WTC11 (cell line): ENCODE measurements around the gene HS6ST1. TPM values are rescaled to one million over a fixed set of nuclear protein-coding genes. Genes with fewer than 3 reads are reported as not detected.

Experiments used
- ATAC-seq: fragments of 200-7000 bp; cut with Tn5 transposase; 2 replicates; pipeline ENCODE4 v1.10.0; 2021; ENCODE audit warnings: mild to moderate bottlenecking, moderate library complexity
- CTCF ChIA-PET: fragments of 300-600 bp; sonication (Branson Sonifier 250); formaldehyde crosslinking; loops from one replicate; lab custom pipeline; 2021; ENCODE audit warnings: antibody characterized with exemption; lab: Charles Lee
- POLR2A ChIA-PET: fragments of 350-600 bp; sonication (Branson Sonifier 250); formaldehyde crosslinking; loops from one replicate; lab custom pipeline; 2021; ENCODE audit warnings: antibody characterized with exemption; lab: Charles Lee
- DNase-seq: peaks from one replicate; pipeline ENCODE4 v3.0.0; 2021; ENCODE audit warnings: low spot score
- H3K27ac Mint-ChIP-seq: 2 replicates; pipeline ENCODE4 v1.8.0; 2021; ENCODE audit warnings: mixed read lengths
- H3K27me3 Mint-ChIP-seq: 2 replicates; pipeline ENCODE4 v1.8.0; 2021; ENCODE audit warnings: low read depth, mild to moderate bottlenecking, moderate library complexity, mixed read lengths
- H3K36me3 Mint-ChIP-seq: 2 replicates; pipeline ENCODE4 v1.8.0; 2021; ENCODE audit warnings: mixed read lengths
- H3K4me1 Mint-ChIP-seq: 2 replicates; pipeline ENCODE4 v1.8.0; 2022; ENCODE audit warnings: mixed read lengths
- H3K4me3 Mint-ChIP-seq: 2 replicates; pipeline ENCODE4 v1.8.0; 2021; ENCODE audit warnings: mild to moderate bottlenecking, moderate library complexity, mixed read lengths
- H3K9me3 Mint-ChIP-seq: 2 replicates; pipeline ENCODE4 v1.8.0; 2021; ENCODE audit warnings: mixed read lengths
- CREB1 ChIP-seq: sonication (generic); formaldehyde crosslinking; IDR thresholded peaks from 2 replicates; pipeline ENCODE4 v1.8.0; 2023; ENCODE audit warnings: mild to moderate bottlenecking, missing genetic modification reagents
- ESRRA ChIP-seq: sonication (generic); formaldehyde crosslinking; IDR thresholded peaks from 2 replicates; pipeline ENCODE4 v1.8.1; 2022; ENCODE audit warnings: mild to moderate bottlenecking, missing genetic modification reagents, borderline replicate concordance
- FOXK1 ChIP-seq: sonication (generic); formaldehyde crosslinking; IDR thresholded peaks from 2 replicates; pipeline ENCODE4 v1.8.0; 2022; ENCODE audit warnings: mild to moderate bottlenecking, moderate library complexity, missing genetic modification reagents
- FOXP1 ChIP-seq: sonication (generic); formaldehyde crosslinking; IDR thresholded peaks from 2 replicates; pipeline ENCODE4 v1.8.0; 2022; ENCODE audit warnings: missing genetic modification reagents, mild to moderate bottlenecking, moderate library complexity, borderline replicate concordance
- FOXP4 ChIP-seq: sonication (generic); formaldehyde crosslinking; IDR thresholded peaks from 2 replicates; pipeline ENCODE4 v1.8.0; 2022; ENCODE audit warnings: mild to moderate bottlenecking, missing genetic modification reagents
- GTF2I ChIP-seq: fragments of 250-450 bp; sonication (Bioruptor Pico); conservative IDR thresholded peaks from 2 replicates; pipeline ENCODE4 v1.4.0; 2021; ENCODE audit warnings: mild to moderate bottlenecking
- HMGA2 ChIP-seq: fragments of 250-450 bp; sonication (Bioruptor Pico); IDR thresholded peaks from 2 replicates; pipeline ENCODE4 v1.4.0; 2021; ENCODE audit warnings: mild to moderate bottlenecking, moderate library complexity
- JUN ChIP-seq: sonication (generic); formaldehyde crosslinking; IDR thresholded peaks from 2 replicates; pipeline ENCODE4 v1.8.0; 2023; ENCODE audit warnings: mild to moderate bottlenecking, missing genetic modification reagents
- NFYB ChIP-seq: sonication (generic); formaldehyde crosslinking; conservative IDR thresholded peaks from 2 replicates; pipeline ENCODE4 v1.8.0; 2022; ENCODE audit warnings: low read depth, missing genetic modification reagents
- OVOL2 ChIP-seq: fragments of 250-450 bp; sonication (Bioruptor Pico); IDR thresholded peaks from 2 replicates; pipeline ENCODE4 v1.9.0; 2021; ENCODE audit warnings: mild to moderate bottlenecking, borderline replicate concordance
- SOX15 ChIP-seq: fragments of 250-450 bp; sonication (Bioruptor Pico); IDR thresholded peaks from 2 replicates; pipeline ENCODE4 v1.9.0; 2021; ENCODE audit warnings: mild to moderate bottlenecking
- SP1 ChIP-seq: sonication (generic); formaldehyde crosslinking; conservative IDR thresholded peaks from 2 replicates; pipeline ENCODE4 v1.8.1; 2022; ENCODE audit warnings: missing genetic modification reagents
- STAT6 ChIP-seq: sonication (generic); formaldehyde crosslinking; conservative IDR thresholded peaks from 2 replicates; pipeline ENCODE4 v1.8.1; 2023; ENCODE audit warnings: mild to moderate bottlenecking, low read depth, missing genetic modification reagents, moderate library complexity
- TCF7 ChIP-seq: sonication (generic); formaldehyde crosslinking; IDR thresholded peaks from 2 replicates; pipeline ENCODE4 v1.8.0; 2022; ENCODE audit warnings: mild to moderate bottlenecking, low read depth, missing genetic modification reagents, moderate library complexity
- USF2 ChIP-seq: sonication (generic); formaldehyde crosslinking; IDR thresholded peaks from 2 replicates; pipeline ENCODE4 v1.8.1; 2023; ENCODE audit warnings: mild to moderate bottlenecking, missing genetic modification reagents, moderate library complexity
- ZNF232 ChIP-seq: sonication (generic); formaldehyde crosslinking; IDR thresholded peaks from 2 replicates; pipeline ENCODE4 v1.8.0; 2022; ENCODE audit warnings: mild to moderate bottlenecking, missing genetic modification reagents
- ZNF263 ChIP-seq: sonication (generic); formaldehyde crosslinking; IDR thresholded peaks from 2 replicates; pipeline ENCODE4 v1.8.1; 2022; ENCODE audit warnings: low read depth, mild to moderate bottlenecking, moderate library complexity, missing genetic modification reagents
- ZNF425 ChIP-seq: fragments of 250-450 bp; sonication (Bioruptor Pico); conservative IDR thresholded peaks from 2 replicates; pipeline ENCODE4 v1.9.0; 2021; ENCODE audit warnings: mild to moderate bottlenecking
- total RNA-seq: library from RNA; stranded (reverse); gene quantifications from 3 replicates; pipeline ENCODE4 v1.2.3, GENCODE V29; 2021
- TF ChIP-seq, protein P1 (sequence below): sonication (generic); formaldehyde crosslinking; IDR thresholded peaks from 2 replicates; pipeline ENCODE4 v1.8.0; 2022; ENCODE audit warnings: mild to moderate bottlenecking, missing genetic modification reagents
- TF ChIP-seq, protein P2 (sequence below): sonication (generic); formaldehyde crosslinking; IDR thresholded peaks from 2 replicates; pipeline ENCODE4 v1.8.1; 2023; ENCODE audit warnings: mild to moderate bottlenecking, missing genetic modification reagents, borderline replicate concordance
- TF ChIP-seq, protein P3 (sequence below): fragments of 250-450 bp; sonication (Bioruptor Pico); IDR thresholded peaks from 2 replicates; pipeline ENCODE4 v1.9.0; 2021; ENCODE audit warnings: mild to moderate bottlenecking

Gene HS6ST1
- total RNA-seq, 1 experiment from 2014 or later = 55.5 TPM

GRCh38 chr2:128299628-128300027 is 19.0 kb downstream of the HS6ST1 start (continued):
- TF ChIP-seq ZNF425 = no peak
- TF ChIP-seq OVOL2 (CRISPR knock-in tag) = no peak
- no peak for TF ChIP-seq TCF7 (CRISPR knock-in tag)
- no peak for TF ChIP-seq JUN (CRISPR knock-in tag)
- TF ChIP-seq, protein P1, sequence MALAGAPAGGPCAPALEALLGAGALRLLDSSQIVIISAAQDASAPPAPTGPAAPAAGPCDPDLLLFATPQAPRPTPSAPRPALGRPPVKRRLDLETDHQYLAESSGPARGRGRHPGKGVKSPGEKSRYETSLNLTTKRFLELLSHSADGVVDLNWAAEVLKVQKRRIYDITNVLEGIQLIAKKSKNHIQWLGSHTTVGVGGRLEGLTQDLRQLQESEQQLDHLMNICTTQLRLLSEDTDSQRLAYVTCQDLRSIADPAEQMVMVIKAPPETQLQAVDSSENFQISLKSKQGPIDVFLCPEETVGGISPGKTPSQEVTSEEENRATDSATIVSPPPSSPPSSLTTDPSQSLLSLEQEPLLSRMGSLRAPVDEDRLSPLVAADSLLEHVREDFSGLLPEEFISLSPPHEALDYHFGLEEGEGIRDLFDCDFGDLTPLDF (CRISPR knock-in tag) = no peak
- no peak for TF ChIP-seq USF2
- TF ChIP-seq FOXP4 (CRISPR knock-in tag) = no peak
- no peak for TF ChIP-seq FOXK1 (CRISPR knock-in tag)
- no peak for TF ChIP-seq HMGA2
- no peak for TF ChIP-seq ESRRA (CRISPR knock-in tag)

- Mint-ChIP-seq H3K27ac (no peak overlapping the region), H3K9me3 (peaks cover 5% of the 10 kb centered on the region)
These were observed 19.7 kb downstream of the HS6ST1 start for GRCh38 chr2:128298846-128299507.

More at GRCh38 chr2:128298846-128299507, 19.7 kb downstream of the HS6ST1 start:
- ATAC-seq (no peak), DNase-seq (no peak)
- TF ChIP-seq NFYB (CRISPR knock-in tag) (no peak), USF2 (no peak), GTF2I (no peak), ZNF263 (CRISPR knock-in tag) (no peak), SP1 (CRISPR knock-in tag) (no peak), STAT6 (CRISPR knock-in tag) (no peak), ESRRA (CRISPR knock-in tag) (no peak), CREB1 (CRISPR knock-in tag) (no peak), FOXP1 (CRISPR knock-in tag) (no peak), ZNF232 (CRISPR knock-in tag) (no peak), SOX15 (CRISPR knock-in tag) (no peak)
- TF ChIP-seq, protein P2, sequence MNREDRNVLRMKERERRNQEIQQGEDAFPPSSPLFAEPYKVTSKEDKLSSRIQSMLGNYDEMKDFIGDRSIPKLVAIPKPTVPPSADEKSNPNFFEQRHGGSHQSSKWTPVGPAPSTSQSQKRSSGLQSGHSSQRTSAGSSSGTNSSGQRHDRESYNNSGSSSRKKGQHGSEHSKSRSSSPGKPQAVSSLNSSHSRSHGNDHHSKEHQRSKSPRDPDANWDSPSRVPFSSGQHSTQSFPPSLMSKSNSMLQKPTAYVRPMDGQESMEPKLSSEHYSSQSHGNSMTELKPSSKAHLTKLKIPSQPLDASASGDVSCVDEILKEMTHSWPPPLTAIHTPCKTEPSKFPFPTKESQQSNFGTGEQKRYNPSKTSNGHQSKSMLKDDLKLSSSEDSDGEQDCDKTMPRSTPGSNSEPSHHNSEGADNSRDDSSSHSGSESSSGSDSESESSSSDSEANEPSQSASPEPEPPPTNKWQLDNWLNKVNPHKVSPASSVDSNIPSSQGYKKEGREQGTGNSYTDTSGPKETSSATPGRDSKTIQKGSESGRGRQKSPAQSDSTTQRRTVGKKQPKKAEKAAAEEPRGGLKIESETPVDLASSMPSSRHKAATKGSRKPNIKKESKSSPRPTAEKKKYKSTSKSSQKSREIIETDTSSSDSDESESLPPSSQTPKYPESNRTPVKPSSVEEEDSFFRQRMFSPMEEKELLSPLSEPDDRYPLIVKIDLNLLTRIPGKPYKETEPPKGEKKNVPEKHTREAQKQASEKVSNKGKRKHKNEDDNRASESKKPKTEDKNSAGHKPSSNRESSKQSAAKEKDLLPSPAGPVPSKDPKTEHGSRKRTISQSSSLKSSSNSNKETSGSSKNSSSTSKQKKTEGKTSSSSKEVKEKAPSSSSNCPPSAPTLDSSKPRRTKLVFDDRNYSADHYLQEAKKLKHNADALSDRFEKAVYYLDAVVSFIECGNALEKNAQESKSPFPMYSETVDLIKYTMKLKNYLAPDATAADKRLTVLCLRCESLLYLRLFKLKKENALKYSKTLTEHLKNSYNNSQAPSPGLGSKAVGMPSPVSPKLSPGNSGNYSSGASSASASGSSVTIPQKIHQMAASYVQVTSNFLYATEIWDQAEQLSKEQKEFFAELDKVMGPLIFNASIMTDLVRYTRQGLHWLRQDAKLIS (CRISPR knock-in tag) = no peak
- TF ChIP-seq, protein P3, sequence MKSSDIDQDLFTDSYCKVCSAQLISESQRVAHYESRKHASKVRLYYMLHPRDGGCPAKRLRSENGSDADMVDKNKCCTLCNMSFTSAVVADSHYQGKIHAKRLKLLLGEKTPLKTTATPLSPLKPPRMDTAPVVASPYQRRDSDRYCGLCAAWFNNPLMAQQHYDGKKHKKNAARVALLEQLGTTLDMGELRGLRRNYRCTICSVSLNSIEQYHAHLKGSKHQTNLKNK (CRISPR knock-in tag) = no peak
- peaks cover 7% of the 10 kb centered on the region for H3K36me3 Mint-ChIP-seq
- H3K4me3 Mint-ChIP-seq = no peak overlapping the region
- H3K4me1 Mint-ChIP-seq = peaks cover 38% of the 10 kb centered on the region
- ChIA-PET POLR2A (no interaction called here), CTCF (interaction anchor here (1.4 to 2.0 kb wide), 3 partner anchors 9 to 27 kb away, joined by 4 to 9 read pairs (median 4); no protein-coding TSS in a partner anchor)
- H3K27me3 Mint-ChIP-seq = no peaks in the 10 kb centered on the region
